Measurements from ENCODE around the gene NTRK1. TPM values are rescaled to one million over a fixed set of nuclear protein-coding genes. Genes with fewer than 3 reads are reported as not detected.

Gene NTRK1
- total RNA-seq, 1 donor from 2014 or later, result 1.0 TPM

- no peak for TF ChIP-seq CTCF (IDR thresholded peaks at IDR 0.05; ENCODE audit: borderline replicate concordance)
- Histone ChIP-seq H3K4me3 (peak overlapping the region; percentile 65), H3K27ac (replicated peaks) (peak overlapping the region; percentile 81), H3K27me3 (ENCODE audit: low read depth) (peaks cover 33% of the 10 kb centered on the region), H3K9me3 (replicated peaks) (no peaks in the 10 kb centered on the region), H3K36me3 (no peaks in the 10 kb centered on the region), H3K4me1 (peaks cover 28% of the 10 kb centered on the region)
- intact Hi-C loops (cut with micrococcal nuclease), result no loop called here
- DNase-seq, result no peak
These were observed 45.9 kb upstream of the NTRK1 start for GRCh38 chr1:156814571-156815260.

GRCh38 chr1:156815307-156815826 lies 45.3 kb upstream of the NTRK1 start:
- Histone ChIP-seq H3K4me3 (peak overlapping the region; percentile 65), H3K27me3 (ENCODE audit: low read depth) (peaks cover 33% of the 10 kb centered on the region), H3K9me3 (replicated peaks) (no peaks in the 10 kb centered on the region), H3K4me1 (peaks cover 28% of the 10 kb centered on the region), H3K36me3 (no peaks in the 10 kb centered on the region), H3K27ac (replicated peaks) (peak overlapping the region; percentile 81)
- intact Hi-C loops (cut with micrococcal nuclease), result no loop called here
- peak; percentile 72 for DNase-seq
- TF ChIP-seq CTCF (IDR thresholded peaks at IDR 0.05; ENCODE audit: borderline replicate concordance), result no peak

- TF ChIP-seq CTCF (IDR thresholded peaks at IDR 0.05; ENCODE audit: borderline replicate concordance), result no peak
These were observed 44.7 kb upstream of the NTRK1 start for GRCh38 chr1:156815961-156816422.

GRCh38 chr1:156816561-156817328 lies 43.9 kb upstream of the NTRK1 start, which contains the start of gene SH2D2A:
TSS of gene SH2D2A (minus strand) at chr1:156816848. CDS start at chr1:156816708, 140 bp downstream.
- no peak for TF ChIP-seq CTCF (IDR thresholded peaks at IDR 0.05; ENCODE audit: borderline replicate concordance)
- peak within 1 kb of the TSS; percentile 81 for H3K27ac ChIP-seq (replicated peaks)
- intact Hi-C loops (cut with micrococcal nuclease), result no loop called here

More at GRCh38 chr1:156815961-156816422, 44.7 kb upstream of the NTRK1 start:
- intact Hi-C loops (cut with micrococcal nuclease), result no loop called here
- peaks cover 30% of the 10 kb centered on the region for H3K27me3 ChIP-seq (ENCODE audit: low read depth)
- peaks cover 28% of the 10 kb centered on the region for H3K4me1 ChIP-seq
- no peaks in the 10 kb centered on the region for H3K9me3 ChIP-seq (replicated peaks)
- peak overlapping the region; percentile 65 for H3K4me3 ChIP-seq
- no peaks in the 10 kb centered on the region for H3K36me3 ChIP-seq
- peak overlapping the region; percentile 81 for H3K27ac ChIP-seq (replicated peaks)
- DNase-seq, result no peak

GRCh38 chr1:156821801-156822200 lies 38.9 kb upstream of the NTRK1 start:
- H3K27me3 ChIP-seq (ENCODE audit: low read depth), result peaks cover 11% of the 10 kb centered on the region
- intact Hi-C loops (cut with micrococcal nuclease), result no loop called here
- no peaks in the 10 kb centered on the region for H3K4me1 ChIP-seq
- no peak overlapping the region for H3K27ac ChIP-seq (replicated peaks)
- no peak overlapping the region for H3K4me3 ChIP-seq
- no peak for DNase-seq
- no peak for TF ChIP-seq CTCF (IDR thresholded peaks at IDR 0.05; ENCODE audit: borderline replicate concordance)
- no peaks in the 10 kb centered on the region for H3K36me3 ChIP-seq
- no peaks in the 10 kb centered on the region for H3K9me3 ChIP-seq (replicated peaks)

More at GRCh38 chr1:156816561-156817328, 43.9 kb upstream of the NTRK1 start, which contains the start of gene SH2D2A:
- peaks cover 27% of the 10 kb centered on the region for H3K27me3 ChIP-seq (ENCODE audit: low read depth)
- H3K36me3 ChIP-seq, result no peaks in the 10 kb centered on the region
- peak within 1 kb of the TSS; percentile 65 for H3K4me3 ChIP-seq
- DNase-seq, result no peak
- H3K9me3 ChIP-seq (replicated peaks), result no peaks in the 10 kb centered on the region
- peaks cover 28% of the 10 kb centered on the region for H3K4me1 ChIP-seq

Data from left ventricle myocardium inferior (tissue), 1 donor.